MM.1S (cell line): ENCODE data around the gene SERPINA12.

Source experiments
- CTCF ChIP-seq: fragments of 300-600 bp; sonication (generic); IDR thresholded peaks from 2 replicates; pipeline ENCODE4 v1.5.1; 2016; ENCODE audit warnings: antibody characterized with exemption, low read length, mixed read lengths
- EZH2 ChIP-seq: fragments of 300-600 bp; sonication (generic); optimal IDR thresholded peaks from 2 replicates; pipeline ENCODE3; 2017; ENCODE audit warnings: low read depth, mild to moderate bottlenecking, antibody characterized with exemption, low read length, mixed read lengths

- TF ChIP-seq CTCF (peak; percentile 82), EZH2 (no peak)
These were observed 23.1 kb downstream of the SERPINA12 start for GRCh38 chr14:94485944-94486841.
